Astrocyte of the hippocampus (primary cell): Measurements from ENCODE around the gene MED8.
"Not testable (repeated sequence)": the region's sequence is repeated elsewhere in the genome, so short reads cannot be mapped to it uniquely, and the experiment has no call there.

ENCODE experiments used
- DNase-seq: peaks from one replicate; pipeline ENCODE4 v3.0.0; 2011; ENCODE audit warnings: low read depth, low spot score

The MED8 gene

DNA sequence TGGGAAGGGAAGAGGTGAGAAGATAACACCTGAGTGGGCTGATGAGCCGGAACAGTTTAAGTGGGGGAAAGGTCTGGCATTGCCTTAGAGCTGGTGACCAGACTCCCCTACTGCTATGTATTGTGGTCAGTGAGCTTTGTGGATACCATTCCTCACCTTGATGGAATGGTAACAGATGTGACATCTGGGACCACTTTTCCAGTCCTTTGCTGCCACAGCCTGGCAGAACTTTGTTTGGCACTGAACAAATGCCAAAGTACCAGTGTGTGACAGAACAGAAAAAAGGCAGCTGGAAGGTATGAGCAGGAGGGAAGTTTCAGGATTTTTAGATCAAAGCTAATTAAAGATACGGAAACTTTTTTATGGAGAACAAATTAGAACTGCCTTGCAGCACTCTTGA lies 6.2 kb downstream of the MED8 start:
- DNase-seq = peak; percentile 32

GRCh38 chr1:43382027-43382779 lies 7.4 kb downstream of the MED8 start:
- no peak for DNase-seq

DNA sequence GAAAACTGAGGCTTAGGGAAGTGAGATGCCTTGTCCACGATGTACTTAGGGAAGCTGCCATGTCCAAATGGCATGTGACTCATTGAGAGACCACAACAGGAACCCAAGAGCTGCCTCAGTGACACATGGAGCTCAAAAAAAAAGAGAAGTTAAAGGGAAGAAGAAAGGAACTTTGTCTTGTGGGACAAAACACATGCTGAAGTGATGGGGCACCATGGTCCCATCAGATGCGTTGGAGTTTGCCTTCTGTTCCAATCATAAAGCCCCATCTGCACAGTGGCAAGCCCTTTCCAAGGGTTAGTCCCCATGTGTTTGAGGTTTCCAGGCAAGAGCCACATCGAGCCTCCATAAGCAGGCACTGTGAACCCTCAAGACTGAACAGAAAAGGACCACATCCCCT lies 8.0 kb downstream of the MED8 start:
- no peak for DNase-seq

- no peak for DNase-seq
Observed at GRCh38 chr1:43379476-43379875, 10.1 kb downstream of the MED8 start.

- DNase-seq = no peak
Observed at GRCh38 chr1:43377831-43378230, 11.8 kb downstream of the MED8 start.

DNA sequence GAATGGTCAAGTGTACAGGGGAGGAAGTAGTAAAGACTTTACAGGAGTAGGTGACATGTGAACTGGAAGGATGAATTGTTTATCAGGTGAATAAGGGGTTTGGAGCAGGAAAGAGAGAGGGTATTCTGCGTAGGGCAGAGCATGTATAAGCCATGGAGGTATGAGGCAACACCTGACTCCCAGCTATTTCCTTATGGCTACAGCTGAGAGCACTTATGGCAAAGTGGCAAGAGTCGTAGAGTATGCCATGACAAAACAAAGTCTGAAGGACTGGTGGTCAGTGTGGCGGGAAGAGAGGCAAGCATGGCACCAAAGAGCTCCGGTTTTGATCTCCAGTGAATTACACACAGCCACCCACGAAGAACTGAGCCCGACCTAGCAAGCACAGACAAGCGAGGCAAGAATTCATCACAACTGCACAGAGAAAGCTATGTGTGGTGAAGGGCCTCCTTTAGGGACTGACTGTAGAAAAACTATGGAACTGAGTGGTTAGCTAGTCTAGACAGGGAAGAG lies 12.8 kb downstream of the MED8 start:
- no peak for DNase-seq

DNA sequence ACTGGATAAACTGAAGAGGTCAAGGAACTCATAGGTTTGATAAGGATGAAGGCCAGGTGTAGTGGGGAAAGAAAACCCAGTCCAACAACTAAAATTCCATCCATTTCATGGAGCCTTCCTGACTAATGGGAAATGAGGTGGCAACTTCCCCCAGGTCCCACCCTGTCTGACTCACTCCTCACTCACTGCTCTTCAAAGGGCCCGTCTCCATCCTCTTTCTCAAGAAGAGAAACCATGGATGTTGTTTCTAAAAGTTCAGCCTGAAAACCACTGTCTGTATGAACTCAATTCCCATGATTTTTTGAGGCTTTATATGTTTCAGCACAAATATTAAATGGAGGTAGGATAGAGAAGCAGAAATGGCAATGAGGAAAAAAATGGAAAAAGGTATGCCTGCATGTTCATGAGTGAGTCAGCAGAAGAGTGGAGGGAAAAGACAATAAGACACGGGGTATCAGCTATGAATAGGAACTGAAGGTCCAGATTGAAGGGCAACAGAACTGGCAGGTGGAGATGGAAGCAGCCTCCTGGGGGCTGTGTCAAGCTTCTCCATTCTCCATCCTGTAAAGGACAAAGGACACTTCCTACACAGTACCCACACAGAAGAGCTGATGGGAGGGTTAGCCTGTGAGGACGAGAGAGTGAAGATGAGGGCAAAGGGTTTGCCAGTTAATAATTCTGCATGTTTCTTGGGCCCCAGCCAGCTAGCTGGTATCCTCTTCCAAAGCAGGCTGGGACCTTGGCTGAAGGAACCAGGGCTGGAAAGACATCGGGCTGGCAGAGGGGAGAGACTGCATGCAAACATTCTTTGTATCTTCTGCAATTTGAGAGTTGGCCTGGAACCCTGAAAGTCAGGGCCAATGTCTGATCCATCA lies 16.3 kb downstream of the MED8 start:
- DNase-seq = peak; percentile 61

DNA sequence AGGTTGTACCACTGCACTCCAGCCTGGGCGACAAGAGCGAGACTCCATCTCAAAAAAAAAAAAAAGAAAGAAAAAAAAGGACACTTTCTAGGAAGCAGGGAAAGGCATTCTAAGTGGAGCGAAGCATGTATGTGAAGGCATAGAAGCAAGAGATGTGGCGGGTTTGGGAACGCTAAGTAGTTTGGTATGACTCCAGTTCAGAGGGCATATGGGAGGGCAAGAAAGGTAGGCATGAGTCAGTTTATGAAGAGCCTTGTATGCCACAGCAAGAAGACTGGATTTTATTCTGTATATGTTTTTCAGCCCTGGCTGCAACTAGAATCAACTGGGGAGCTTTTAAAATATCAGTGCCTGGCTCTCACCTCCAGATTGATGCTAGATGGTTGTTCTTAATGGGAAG lies 17.4 kb downstream of the MED8 start:
- DNase-seq = no peak

- DNase-seq = no peak
Observed at GRCh38 chr1:43370564-43370963, 19.0 kb downstream of the MED8 start.

DNA sequence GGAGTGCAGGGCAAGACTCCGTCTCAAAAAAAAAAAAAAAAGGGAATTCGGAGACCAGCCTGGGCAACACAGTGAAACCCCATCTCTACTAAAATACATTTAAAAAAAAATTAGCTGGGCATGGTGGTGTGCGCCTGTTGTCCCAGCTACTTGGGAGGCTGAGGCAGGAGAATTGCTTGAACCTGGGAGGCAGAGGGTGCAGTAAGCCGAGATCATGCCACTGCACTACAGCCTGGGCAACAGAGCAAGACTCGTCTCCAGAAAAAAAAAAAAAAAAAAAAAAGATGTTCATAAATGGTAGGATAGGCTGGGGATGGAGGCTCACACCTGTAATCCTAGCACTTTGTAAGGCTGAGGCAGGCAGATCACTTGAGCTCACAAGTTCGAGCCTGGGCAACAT lies 19.8 kb downstream of the MED8 start:
- not testable (repeated sequence) for DNase-seq

DNA sequence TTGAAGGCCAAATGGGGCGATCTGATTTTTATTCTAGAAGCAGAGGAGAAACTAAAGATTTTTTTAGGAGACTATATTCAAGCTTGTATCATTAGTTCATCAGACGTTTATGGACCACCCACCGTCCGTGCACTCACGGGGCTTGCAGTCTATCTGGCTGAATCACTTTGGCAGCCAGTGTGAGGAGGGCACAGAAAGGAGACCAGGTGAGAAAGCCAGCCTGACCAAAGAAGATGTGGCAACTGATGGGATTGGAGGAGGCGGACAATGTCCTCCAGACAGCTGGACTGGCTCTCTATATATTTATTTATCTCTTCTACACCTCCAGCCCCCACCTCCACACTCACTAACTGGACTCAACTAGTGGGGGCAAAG lies 21.0 kb downstream of the MED8 start:
- no peak for DNase-seq

DNA sequence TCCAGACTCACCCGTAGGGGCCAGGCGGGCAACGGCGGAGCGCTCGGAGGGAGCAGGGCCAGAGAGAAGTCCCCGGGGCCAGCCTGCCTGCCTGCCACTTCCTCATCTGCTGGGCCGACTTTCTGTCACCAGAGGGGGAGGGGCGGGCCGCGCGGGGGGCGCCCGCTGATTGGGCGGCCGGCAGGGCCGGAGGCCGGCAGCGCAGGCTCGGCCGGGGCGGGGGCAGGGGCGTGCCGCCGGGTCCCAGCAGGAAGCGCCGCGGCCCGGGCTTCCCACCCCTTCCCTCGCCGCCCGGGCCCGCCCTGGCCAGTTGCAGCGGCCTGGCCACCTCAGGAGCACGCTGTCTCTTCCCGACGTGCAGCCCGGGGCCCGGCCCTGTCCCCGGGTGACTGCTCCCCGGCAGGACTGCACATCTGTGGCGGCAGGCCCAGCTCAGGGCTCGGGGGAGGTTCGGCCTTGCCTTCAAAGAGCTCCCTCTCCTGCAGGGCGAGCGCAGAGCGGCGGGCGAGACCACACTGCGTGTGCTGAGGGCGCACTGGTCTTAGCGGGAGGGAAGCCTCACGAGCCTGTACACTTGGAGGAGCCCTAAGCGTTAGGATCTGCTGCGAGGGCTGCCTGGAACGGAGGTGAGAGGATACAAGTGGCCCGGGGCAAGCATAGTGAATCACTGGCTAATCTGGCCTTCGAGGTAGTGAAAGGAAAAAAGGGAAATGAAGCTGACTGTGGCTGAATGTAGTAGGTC lies 21.5 kb downstream of the MED8 start, which contains the start of gene ELOVL1:
Gene ELOVL1, minus strand, starts transcription at position 108 of the 742 bp plus-strand sequence. CDS start 2,402 bp downstream, outside the sequence.
- DNase-seq = peak; percentile 96

DNA sequence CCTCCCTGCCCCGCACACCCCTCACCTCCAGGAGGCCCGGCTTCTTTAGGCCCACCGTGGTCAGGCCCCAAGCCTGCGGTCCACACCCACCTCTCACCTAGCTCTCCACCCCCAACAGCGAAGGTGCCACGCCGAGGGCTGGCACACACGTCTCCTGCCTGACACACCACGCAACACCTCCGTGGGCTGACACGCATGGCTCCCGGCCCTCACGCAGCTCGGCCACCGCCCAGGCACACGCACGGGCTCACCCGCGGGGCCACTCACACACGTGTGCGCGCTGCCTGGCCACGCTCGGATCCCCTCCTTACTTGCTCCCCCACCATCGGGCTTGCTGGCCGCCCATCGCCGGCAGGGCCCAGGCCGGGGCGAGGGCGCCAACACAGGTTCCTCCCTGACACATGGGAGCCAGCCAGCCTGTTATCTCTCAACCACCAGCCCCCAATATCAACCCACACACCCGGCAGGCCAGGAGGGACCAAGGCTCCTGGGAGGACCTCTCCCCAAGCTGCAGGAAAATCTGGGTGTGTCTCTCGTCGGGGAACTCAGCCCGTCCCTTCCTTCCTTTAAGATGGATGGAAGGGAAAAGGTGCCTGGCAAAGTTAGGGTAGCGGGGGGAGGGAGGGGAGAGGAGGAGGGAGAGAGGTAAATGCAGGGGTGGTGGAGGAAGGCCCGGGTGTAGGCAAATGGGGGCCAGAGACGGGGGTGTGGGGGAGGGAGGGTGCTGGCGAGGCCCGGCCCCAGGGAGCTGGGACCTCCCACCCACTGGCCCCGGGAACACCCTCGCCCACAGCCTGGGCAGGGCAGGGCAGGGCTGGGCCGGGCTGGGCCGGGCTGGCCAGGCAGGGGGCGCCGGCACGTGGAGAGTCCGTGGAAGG lies 22.3 kb downstream of the MED8 start:
- DNase-seq = no peak

DNA sequence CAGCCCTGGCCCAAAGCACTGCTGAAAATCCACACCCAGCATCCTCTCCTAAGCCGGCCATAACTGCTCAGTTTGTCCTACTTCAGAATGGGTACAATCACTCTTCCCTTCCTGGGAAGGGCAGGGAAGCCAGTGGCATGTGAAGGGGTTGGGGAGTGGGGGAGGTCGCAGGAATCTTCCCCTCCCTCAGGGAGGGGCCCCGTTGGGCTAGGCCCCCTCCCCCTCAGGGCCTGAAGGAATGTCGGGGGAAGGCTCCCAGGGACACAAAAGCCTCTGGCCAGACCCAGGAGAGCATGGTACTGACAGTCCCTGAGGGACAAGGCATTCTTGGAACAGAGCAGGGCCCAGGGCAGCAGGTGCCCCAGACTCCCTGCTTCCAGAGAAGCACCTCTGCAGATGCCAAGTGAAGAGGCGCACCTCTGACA lies 23.0 kb downstream of the MED8 start:
- no peak for DNase-seq

DNA sequence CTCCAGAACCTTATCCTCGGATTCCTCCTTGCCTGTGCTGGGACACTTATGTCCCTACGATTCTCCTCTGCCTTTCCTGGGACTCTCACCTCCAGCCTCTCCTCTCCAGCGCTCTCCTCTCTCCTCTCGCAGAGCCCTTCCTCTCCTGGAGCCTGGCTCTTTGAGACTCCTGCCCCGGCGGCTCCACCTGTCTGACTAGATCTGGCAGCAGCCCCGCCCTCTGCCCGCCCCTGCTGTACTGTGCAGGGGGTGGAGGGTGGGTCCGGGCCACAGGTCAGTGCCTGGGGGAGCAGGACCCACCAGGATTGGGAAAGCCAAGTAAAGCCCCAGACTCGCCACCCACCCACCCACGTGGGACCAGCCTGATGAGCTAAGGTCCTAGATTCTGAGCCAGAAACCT lies 23.4 kb downstream of the MED8 start:
- DNase-seq = no peak

- no peak for DNase-seq
Observed at GRCh38 chr1:43365678-43366077, 23.9 kb downstream of the MED8 start.

GRCh38 chr1:43363935-43364525 lies 25.6 kb downstream of the MED8 start:
- DNase-seq = no peak

GRCh38 chr1:43363283-43363934 lies 26.2 kb downstream of the MED8 start:
- DNase-seq = no peak

DNA sequence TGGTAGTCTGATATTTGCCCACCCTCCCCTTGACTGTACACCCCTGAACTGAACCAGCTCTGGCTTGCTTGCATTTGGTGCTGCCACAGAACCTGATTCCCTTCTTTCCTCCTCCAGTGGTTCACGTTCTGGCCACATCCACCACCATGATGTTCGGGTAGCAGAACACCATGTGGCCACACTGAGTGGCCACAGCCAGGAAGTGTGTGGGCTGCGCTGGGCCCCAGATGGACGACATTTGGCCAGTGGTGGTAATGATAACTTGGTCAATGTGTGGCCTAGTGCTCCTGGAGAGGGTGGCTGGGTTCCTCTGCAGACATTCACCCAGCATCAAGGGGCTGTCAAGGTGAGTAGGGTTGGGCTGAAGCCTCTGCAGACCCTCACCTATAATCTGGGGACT lies 29.0 kb downstream of the MED8 start:
- DNase-seq = no peak

- no peak for DNase-seq
Observed at GRCh38 chr1:43359696-43360095, 29.9 kb downstream of the MED8 start.
